Heart left ventricle (tissue), 16 donors: ENCODE data around the gene SUSD6. TPM values are rescaled to one million over a fixed set of nuclear protein-coding genes. Genes with fewer than 3 reads are reported as not detected.

Experiments used
- ATAC-seq, 4 donors: fragments of 200-7000 bp; cut with Tn5 transposase; one replicate each; pipeline ENCODE4 v1.9.1; 2020 to 2022; ENCODE audit warnings: moderate library complexity in 4 of 4, mild to moderate bottlenecking in 3 of 4, moderate number of reproducible peaks in 1 of 4
- DNase-seq, 5 donors: peaks; one replicate each; pipeline ENCODE4 v3.0.0-alpha.2; 2020
- H3K27ac ChIP-seq, 12 donors: fragments of 200-600 bp; sonication (generic) in 4 of 12; one replicate each; pipeline versions ENCODE4 v1.5.0 to v1.8.0; 2016 to 2022; ENCODE audit warnings: mild to moderate bottlenecking in 2 of 12
- H3K27me3 ChIP-seq, 9 donors: fragments of 200-600 bp; sonication (generic) in 2 of 9; one replicate each; pipeline versions ENCODE4 v1.5.1 to v1.8.0; 2016 to 2022; ENCODE audit warnings: mild to moderate bottlenecking in 3 of 9
- H3K36me3 ChIP-seq, 9 donors: fragments of 200-600 bp; sonication (generic) in 2 of 9; one replicate each; pipeline versions ENCODE4 v1.5.0 to v1.8.0; 2018 to 2022; ENCODE audit warnings: mild to moderate bottlenecking in 2 of 9
- H3K4me1 ChIP-seq, 12 donors: fragments of 200-600 bp; sonication (generic) in 4 of 12; one replicate each; pipeline versions ENCODE4 v1.5.0 to v1.8.0; 2016 to 2022; ENCODE audit warnings: mild to moderate bottlenecking in 3 of 12
- H3K4me3 ChIP-seq, 12 donors: fragments of 200-600 bp; sonication (generic) in 4 of 12; one replicate each; pipeline versions ENCODE4 v1.5.0 to v1.8.0; 2017 to 2022; ENCODE audit warnings: mild to moderate bottlenecking in 9 of 12, moderate library complexity in 4 of 12
- H3K9me3 ChIP-seq, 12 donors: fragments of 200-600 bp; sonication (generic) in 4 of 12; one replicate each; pipeline versions ENCODE4 v1.5.0 to v1.8.0; 2016 to 2022; ENCODE audit warnings: mild to moderate bottlenecking in 1 of 12
- CTCF ChIP-seq, 12 donors: fragments of 200-600 bp; sonication (generic) in 4 of 12; IDR thresholded peaks; one replicate each; pipeline versions ENCODE4 v1.5.0 to v1.8.0; 2018 to 2022; ENCODE audit warnings: antibody characterized with exemption in 12 of 12, mild to moderate bottlenecking in 5 of 12
- POLR2A ChIP-seq, 2 donors: fragments of 450-650 bp; IDR thresholded peaks; one replicate each; pipeline ENCODE4 v1.6.1; 2017; ENCODE audit warnings: antibody characterized with exemption in 2 of 2, mild to moderate bottlenecking in 2 of 2, moderate library complexity in 2 of 2
- WGBS, 4 donors: extraction: QIAGEN DNeasy Blood & Tissue Kit in 2 of 4; methylation state at CpG; one replicate each; pipeline versions ENCODE4 v1.1.5 to v1.1.7; 2013 to 2018; 5-methylcytosine and 5-hydroxymethylcytosine counted together
- intact Hi-C, 10 donors: fragments of 100-400 bp; cut with DNase I; formaldehyde crosslinking; loops; one replicate each; pipeline versions ENCODE4 v1.11.1 to v1.14.2; 2022
- polyA plus RNA-seq, 2 donors: library from polyadenylated mRNA; stranded (reverse); fragments of 200-250 nt; gene quantifications; one replicate each; pipeline ENCODE4 v1.2.3, GENCODE V29; 2013
- total RNA-seq, 9 donors: library from RNA; depleted of rRNA in 2 of 9; stranded (reverse); fragments of >200 nt in 2 of 9; fragmentation: NEBNext Ultra II Directional in 3 of 9; extraction: Animal tissue kit (Norgen Biotek cat#: 25700) in 3 of 9; gene quantifications; one replicate each; pipeline versions ENCODE4 v1.1.0 to v1.2.4, GENCODE V29; 2016 to 2023
- donor health status: ischemic (EF 13 %, LVEDD 7.1; RV severe dilation, severe dysfunction).
- donor health status: healthy with polysubstance abuse.
- donor health status: DM: no; HTN: yes; CAD: no.
- donor health status: DM: no; HTN: no; CAD: no.
- donor health status: ischemic (EF 25% LVEDD 6.9; RV normal size, moderate dysfunction).
- donor health status: ischemic (EF 25% LVEDD 5.7; RV mildly dilated, moderate dysfunction).
- donor health status: healthy.
- donor health status: DM: yes; HTN: yes; CAD: no.
- donor health status: ischemic (EF 35%, LVEDD 5.7; RV mildly dilated, moderate dysfunction).
- donor health status: nonischemic (EF 11% LVEDD 7.7; RV severe dilation, severe dysfunction).
- donor health status: DM: yes; HTN: yes; CAD: no.
- donor health status: PGD.
- donor health status: ischemic (EF 29% LVEDD 5.4; RV normal size, mild dysfunction).
- donor health status: nonischemic (EF 23%, LVEDD 6.1; RV moderate dilation, normal function).

The SUSD6 gene
- total and polyA plus RNA-seq, 11 donors: 5.8 to 49.2 (median 24.5) TPM

- intact Hi-C loops: loop anchor here in 1 of 10 donors (5.0 kb wide), 1 partner anchor 146 kb away; no protein-coding TSS in a partner anchor
- Histone ChIP-seq H3K36me3 (no peaks in the 10 kb centered on the region), H3K27ac (no peak overlapping the region), H3K4me3 (no peak overlapping the region), H3K9me3 (no peaks in the 10 kb centered on the region), H3K4me1 (peaks cover 0 to 21% (median 4%) of the 10 kb centered on the region in 12 donors), H3K27me3 (peaks cover 0 to 16% (median 7%) of the 10 kb centered on the region in 9 donors)
- ATAC-seq (no peak), DNase-seq (no peak)
- no peak for TF ChIP-seq POLR2A (IDR thresholded peaks at IDR 0.05)
- TF ChIP-seq CTCF (IDR thresholded peaks at IDR 0.05): no peak
- WGBS, 4 donors: 87 to 92% (median 91%) methylated on average over 7 of the region's 7 CpGs
These were observed 30.0 kb upstream of the SUSD6 start for GRCh38 chr14:69581316-69581935.

GRCh38 chr14:69582212-69582611, 29.2 kb upstream of the SUSD6 start:
- H3K9me3 ChIP-seq: no peaks in the 10 kb centered on the region
- DNase-seq (no peak), ATAC-seq (peak in 2 of 4 donors; percentile 14 to 36)
- H3K36me3 ChIP-seq: no peaks in the 10 kb centered on the region
- H3K27ac ChIP-seq: no peak overlapping the region
- intact Hi-C loops: loop anchor here in 1 of 10 donors (5.0 kb wide), 1 partner anchor 145 kb away; no protein-coding TSS in a partner anchor
- TF ChIP-seq CTCF (IDR thresholded peaks at IDR 0.05): no peak
- TF ChIP-seq POLR2A (IDR thresholded peaks at IDR 0.05): no peak
- 89 to 100% (median 97%) methylated on average over 1 of the region's 1 CpG for WGBS, 4 donors
- peaks cover 0 to 8% (median under 1%) of the 10 kb centered on the region in 9 donors for H3K27me3 ChIP-seq
- H3K4me3 ChIP-seq: no peak overlapping the region
- peaks cover 0 to 29% (median 5%) of the 10 kb centered on the region in 12 donors for H3K4me1 ChIP-seq

- DNase-seq (no peak), ATAC-seq (no peak)
- Histone ChIP-seq H3K36me3 (no peaks in the 10 kb centered on the region), H3K27ac (no peak overlapping the region), H3K4me1 (peaks cover 0 to 31% (median 6%) of the 10 kb centered on the region in 12 donors), H3K4me3 (no peak overlapping the region), H3K9me3 (no peaks in the 10 kb centered on the region), H3K27me3 (peaks cover 0 to 5% (median 0%) of the 10 kb centered on the region in 9 donors)
- TF ChIP-seq POLR2A (IDR thresholded peaks at IDR 0.05) (no peak), CTCF (IDR thresholded peaks at IDR 0.05) (no peak)
- 91 to 94% (median 91%) methylated on average over 4 of the region's 4 CpGs for WGBS, 4 donors
- intact Hi-C loops: loop anchor here in 1 of 10 donors (5.0 kb wide), 1 partner anchor 144 kb away; no protein-coding TSS in a partner anchor
These were observed 28.6 kb upstream of the SUSD6 start for GRCh38 chr14:69582829-69583228.

GRCh38 chr14:69584389-69584788, 27.0 kb upstream of the SUSD6 start:
- intact Hi-C loops: loop anchor here in 3 of 10 donors (2.0 to 5.0 kb wide), 2 partner anchors 142 to 143 kb away; no protein-coding TSS in a partner anchor

More at GRCh38 chr14:69584389-69584788, 27.0 kb upstream of the SUSD6 start:
- ATAC-seq (no peak), DNase-seq (no peak)
- Histone ChIP-seq H3K27ac (no peak overlapping the region), H3K27me3 (no peaks in the 10 kb centered on the region), H3K4me1 (peaks cover 0 to 31% (median 6%) of the 10 kb centered on the region in 12 donors), H3K4me3 (no peak overlapping the region), H3K36me3 (no peaks in the 10 kb centered on the region), H3K9me3 (no peaks in the 10 kb centered on the region)
- 88 to 97% (median 93%) methylated on average over 1 of the region's 1 CpG for WGBS, 4 donors
- TF ChIP-seq CTCF (IDR thresholded peaks at IDR 0.05) (no peak), POLR2A (IDR thresholded peaks at IDR 0.05) (no peak)
